Adrenal gland (tissue), 5 donors: ENCODE data around the gene EFCAB8.

Source experiments
- POLR2A ChIP-seq, 2 donors: fragments of 450-650 bp; IDR thresholded peaks; one replicate each; pipeline ENCODE4 v1.6.1; 2017; ENCODE audit warnings: antibody characterized with exemption in 2 of 2, mild to moderate bottlenecking in 2 of 2, moderate library complexity in 1 of 2
- TF ChIP-seq, protein P1 (sequence below), 6 experiments: fragments of 450-650 bp in 4 of 6; fragments of 200-600 bp in 2 of 6; sonication (generic) in 1 of 6; IDR thresholded peaks; 1 replicate in 5 of 6; 2 replicates in 1 of 6; pipeline versions ENCODE4 v1.5.1 to v1.8.0; 2016 to 2021; ENCODE audit warnings: antibody characterized with exemption in 6 of 6, mild to moderate bottlenecking in 2 of 6, moderate library complexity in 1 of 6
- donor health status: DM: no; HTN: no; CAD: no.

DNA sequence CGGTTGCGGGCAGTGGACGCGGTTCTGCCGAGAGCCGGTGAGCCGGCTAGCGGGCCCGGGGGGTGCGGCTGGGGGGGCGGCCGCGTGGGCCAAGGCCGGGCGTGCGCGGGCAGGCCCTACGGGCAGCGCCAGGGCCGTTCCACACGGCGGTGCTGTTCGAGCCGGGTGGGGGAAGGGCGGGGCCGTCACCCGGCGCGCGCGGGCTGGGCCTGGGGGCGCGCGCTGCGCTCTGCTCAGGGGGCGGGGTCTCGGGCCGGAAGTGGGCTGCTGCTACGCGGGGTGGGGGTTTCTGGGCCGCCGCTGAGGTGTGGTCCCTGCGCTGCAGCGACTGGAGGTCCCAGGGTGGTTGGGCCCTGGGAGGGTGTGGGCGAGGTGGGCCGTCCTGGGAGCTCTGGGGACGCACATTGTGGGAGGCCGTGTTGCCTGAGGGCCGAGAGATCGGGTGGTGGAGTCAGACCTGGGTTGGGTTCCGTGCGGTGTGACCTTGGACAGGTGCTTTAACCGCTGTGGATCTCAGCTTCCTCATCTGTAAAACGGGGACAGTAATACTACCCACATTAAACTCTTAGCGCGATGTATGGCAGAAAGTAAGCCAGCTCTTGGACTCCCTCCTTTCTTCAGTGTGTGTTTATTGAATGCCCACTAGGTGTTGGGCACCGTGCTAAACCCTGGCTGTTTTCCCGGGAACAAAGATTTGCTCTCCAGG is 38.6 kb upstream of the EFCAB8 start:
- TF ChIP-seq POLR2A (IDR thresholded peaks at IDR 0.05), result peak; percentile 47 to 56
- TF ChIP-seq, protein P1, sequence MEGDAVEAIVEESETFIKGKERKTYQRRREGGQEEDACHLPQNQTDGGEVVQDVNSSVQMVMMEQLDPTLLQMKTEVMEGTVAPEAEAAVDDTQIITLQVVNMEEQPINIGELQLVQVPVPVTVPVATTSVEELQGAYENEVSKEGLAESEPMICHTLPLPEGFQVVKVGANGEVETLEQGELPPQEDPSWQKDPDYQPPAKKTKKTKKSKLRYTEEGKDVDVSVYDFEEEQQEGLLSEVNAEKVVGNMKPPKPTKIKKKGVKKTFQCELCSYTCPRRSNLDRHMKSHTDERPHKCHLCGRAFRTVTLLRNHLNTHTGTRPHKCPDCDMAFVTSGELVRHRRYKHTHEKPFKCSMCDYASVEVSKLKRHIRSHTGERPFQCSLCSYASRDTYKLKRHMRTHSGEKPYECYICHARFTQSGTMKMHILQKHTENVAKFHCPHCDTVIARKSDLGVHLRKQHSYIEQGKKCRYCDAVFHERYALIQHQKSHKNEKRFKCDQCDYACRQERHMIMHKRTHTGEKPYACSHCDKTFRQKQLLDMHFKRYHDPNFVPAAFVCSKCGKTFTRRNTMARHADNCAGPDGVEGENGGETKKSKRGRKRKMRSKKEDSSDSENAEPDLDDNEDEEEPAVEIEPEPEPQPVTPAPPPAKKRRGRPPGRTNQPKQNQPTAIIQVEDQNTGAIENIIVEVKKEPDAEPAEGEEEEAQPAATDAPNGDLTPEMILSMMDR (IDR thresholded peaks at IDR 0.05), result no peak
